ENCODE measurements around the gene KCNF1. TPM values are rescaled to one million over a fixed set of nuclear protein-coding genes. Genes with fewer than 3 reads are reported as not detected.

Gene KCNF1
- total RNA-seq, 2 donors from 2014 or later = 5.2 to 17.0 TPM

- peaks cover 4% of the 10 kb centered on the region for H3K4me1 Mint-ChIP-seq
- no peak for TF ChIP-seq CTCF (conservative IDR thresholded peaks at IDR 0.05)
- H3K27me3 Mint-ChIP-seq (ENCODE audit: insufficient read depth) = peaks cover 3% of the 10 kb centered on the region
- Histone ChIP-seq H3K36me3 (ENCODE audit: control insufficient read depth, insufficient read depth, low read length) (no peaks in the 10 kb centered on the region), H3K9me3 (ENCODE audit: control insufficient read depth, low read length) (no peaks in the 10 kb centered on the region), H3K9ac (ENCODE audit: extremely low read depth, low read length, poor library complexity, severe bottlenecking) (no peak overlapping the region), H3K27ac (ENCODE audit: low read depth, low read length) (no peak overlapping the region), H3K4me1 (ENCODE audit: control insufficient read depth, insufficient read depth, low read length) (peaks cover 6% of the 10 kb centered on the region), H3K27me3 (ENCODE audit: control insufficient read depth, insufficient read depth, low read length, poor library complexity, severe bottlenecking) (no peaks in the 10 kb centered on the region), H3K4me3 (ENCODE audit: low read length) (no peak overlapping the region)
- DNase-seq = no peak
- 93 to 97% methylated on average over 9 to 15 of the region's 15 CpGs for WGBS, 2 experiments (ENCODE audit: insufficient coverage in 1 of 2, insufficient read length in 1 of 2)
- no peak overlapping the region for H3K27ac Mint-ChIP-seq
- peaks cover 6% of the 10 kb centered on the region for H3K9me3 Mint-ChIP-seq
- peaks cover 3% of the 10 kb centered on the region for H3K36me3 Mint-ChIP-seq (ENCODE audit: low read depth)
- H3K4me3 Mint-ChIP-seq = no peak overlapping the region
Measured at GRCh38 chr2:10948606-10949230, 37.0 kb downstream of the KCNF1 start.

GRCh38 chr2:10949835-10950234, 38.1 kb downstream of the KCNF1 start:
- H3K9me3 ChIP-seq (ENCODE audit: control insufficient read depth, low read length) = no peaks in the 10 kb centered on the region
- H3K27ac Mint-ChIP-seq = no peak overlapping the region
- peaks cover 4% of the 10 kb centered on the region for H3K4me1 Mint-ChIP-seq
- no peak overlapping the region for H3K9ac ChIP-seq (ENCODE audit: extremely low read depth, low read length, poor library complexity, severe bottlenecking)
- H3K9me3 Mint-ChIP-seq = peaks cover 6% of the 10 kb centered on the region
- WGBS, 2 experiments (ENCODE audit: insufficient coverage in 1 of 2, insufficient read length in 1 of 2) = 83% methylated on average over 1 of the region's 1 CpG; no CpG with 5 or more reads in 1 of the 2 experiments
- peaks cover 3% of the 10 kb centered on the region for H3K36me3 Mint-ChIP-seq (ENCODE audit: low read depth)
- H3K27ac ChIP-seq (ENCODE audit: low read depth, low read length) = no peak overlapping the region
- no peaks in the 10 kb centered on the region for H3K36me3 ChIP-seq (ENCODE audit: control insufficient read depth, insufficient read depth, low read length)
- DNase-seq = no peak
- no peak for TF ChIP-seq CTCF (conservative IDR thresholded peaks at IDR 0.05)
- H3K4me3 Mint-ChIP-seq = no peak overlapping the region
- no peaks in the 10 kb centered on the region for H3K27me3 ChIP-seq (ENCODE audit: control insufficient read depth, insufficient read depth, low read length, poor library complexity, severe bottlenecking)
- H3K4me3 ChIP-seq (ENCODE audit: low read length) = no peak overlapping the region
- peaks cover 3% of the 10 kb centered on the region for H3K27me3 Mint-ChIP-seq (ENCODE audit: insufficient read depth)
- H3K4me1 ChIP-seq (ENCODE audit: control insufficient read depth, insufficient read depth, low read length) = peaks cover 6% of the 10 kb centered on the region

- Histone ChIP-seq H3K9me3 (ENCODE audit: control insufficient read depth, low read length) (no peaks in the 10 kb centered on the region), H3K4me1 (ENCODE audit: control insufficient read depth, insufficient read depth, low read length) (peaks cover 6% of the 10 kb centered on the region), H3K4me3 (ENCODE audit: low read length) (no peak overlapping the region), H3K9ac (ENCODE audit: extremely low read depth, low read length, poor library complexity, severe bottlenecking) (no peak overlapping the region), H3K36me3 (ENCODE audit: control insufficient read depth, insufficient read depth, low read length) (no peaks in the 10 kb centered on the region), H3K27ac (ENCODE audit: low read depth, low read length) (no peak overlapping the region), H3K27me3 (ENCODE audit: control insufficient read depth, insufficient read depth, low read length, poor library complexity, severe bottlenecking) (no peaks in the 10 kb centered on the region)
- Mint-ChIP-seq H3K4me1 (peaks cover 4% of the 10 kb centered on the region), H3K27ac (no peak overlapping the region), H3K4me3 (no peak overlapping the region), H3K9me3 (peaks cover 8% of the 10 kb centered on the region), H3K36me3 (ENCODE audit: low read depth) (peaks cover 3% of the 10 kb centered on the region), H3K27me3 (ENCODE audit: insufficient read depth) (peaks cover 3% of the 10 kb centered on the region)
- 81 to 88% methylated on average over 9 of the region's 9 CpGs for WGBS, 2 experiments (ENCODE audit: insufficient coverage in 1 of 2, insufficient read length in 1 of 2)
- no peak for DNase-seq
- TF ChIP-seq CTCF (conservative IDR thresholded peaks at IDR 0.05) = no peak
Measured at GRCh38 chr2:10951558-10952414, 40.1 kb downstream of the KCNF1 start.

Measured in endodermal cell (in vitro differentiated cells).